Embryonic facial prominence (tissue), 1 donor: Measurements from ENCODE around the gene SMIM14.
"Not testable (repeated sequence)": the region's sequence is repeated elsewhere in the genome, so short reads cannot be mapped to it uniquely, and the experiment has no call there.

Experiments
- DNase-seq: peaks from one replicate; pipeline ENCODE4 v3.0.0-alpha.2; 2016; ENCODE audit errors: extremely low spot score

SMIM14 gene

DNA sequence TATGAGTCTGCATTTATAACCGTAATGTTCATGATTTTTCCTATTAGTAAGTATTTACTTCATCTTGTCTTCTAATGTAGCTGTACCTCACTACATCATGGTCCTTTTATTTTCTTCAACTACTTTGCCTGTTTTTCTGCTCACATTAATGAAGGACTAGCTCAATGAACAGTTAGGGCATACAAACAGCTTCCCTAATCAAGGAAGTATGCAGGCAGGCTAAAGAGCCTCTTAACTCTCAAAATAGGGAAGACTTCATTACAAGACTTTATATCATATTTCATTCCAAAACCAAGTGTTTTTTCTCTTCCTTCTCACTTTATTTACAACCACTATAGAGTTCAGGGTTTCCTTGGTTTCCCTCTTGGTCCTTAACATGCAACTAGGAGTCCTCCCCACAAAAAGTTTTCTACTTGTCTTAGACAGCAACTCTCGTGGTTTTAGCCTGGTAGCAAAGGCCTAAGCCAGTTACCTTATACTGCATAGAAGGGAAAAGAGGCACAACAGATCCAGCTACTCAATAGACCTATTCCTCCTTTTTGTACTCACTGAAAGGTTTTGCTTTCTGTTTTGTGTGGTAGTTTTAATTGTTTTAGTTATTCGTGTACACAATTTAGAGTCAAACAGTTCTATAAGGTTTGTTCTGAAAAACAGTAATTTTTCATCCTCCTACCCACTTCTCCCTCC lies 40.8 kb downstream of the SMIM14 start:
- DNase-seq = no peak

DNA sequence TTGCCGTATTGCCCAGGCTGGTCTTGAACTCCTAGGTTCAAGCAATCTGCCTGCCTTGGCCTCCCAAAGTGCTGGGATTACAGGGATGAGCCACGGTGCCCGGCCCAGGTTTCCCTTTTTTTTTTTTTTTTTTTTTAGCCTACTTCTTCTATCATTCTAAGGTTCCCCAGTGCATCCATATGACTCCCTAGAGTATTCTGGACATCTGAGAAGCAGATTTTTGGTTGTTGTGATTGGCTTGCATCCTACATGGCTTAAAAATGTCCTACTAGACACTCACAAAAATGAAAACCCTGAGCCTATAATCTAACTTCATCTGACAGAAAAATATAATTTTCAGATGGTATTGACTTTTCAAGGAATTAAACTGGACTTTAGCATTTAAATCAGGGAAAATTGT lies 41.7 kb downstream of the SMIM14 start:
- DNase-seq = no peak

DNA sequence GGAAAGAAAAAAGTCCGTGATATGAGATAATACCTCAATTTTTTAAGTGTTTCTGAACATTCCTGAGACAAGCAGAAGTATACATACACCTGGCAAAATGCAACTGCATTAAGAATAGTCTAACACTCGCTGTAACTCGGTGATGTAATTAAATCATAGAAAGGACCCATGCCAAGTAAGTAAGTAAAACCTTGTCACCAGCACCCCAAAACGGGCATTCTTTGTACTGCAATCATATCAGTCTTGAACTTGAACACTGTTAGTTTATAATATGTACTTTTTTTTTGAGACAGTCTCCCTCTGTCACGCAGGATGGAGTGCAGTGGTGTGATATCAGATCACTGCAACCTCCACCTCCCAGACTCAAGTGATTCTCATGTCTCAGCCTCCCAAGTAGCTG lies 47.4 kb downstream of the SMIM14 start:
- DNase-seq = no peak

DNA sequence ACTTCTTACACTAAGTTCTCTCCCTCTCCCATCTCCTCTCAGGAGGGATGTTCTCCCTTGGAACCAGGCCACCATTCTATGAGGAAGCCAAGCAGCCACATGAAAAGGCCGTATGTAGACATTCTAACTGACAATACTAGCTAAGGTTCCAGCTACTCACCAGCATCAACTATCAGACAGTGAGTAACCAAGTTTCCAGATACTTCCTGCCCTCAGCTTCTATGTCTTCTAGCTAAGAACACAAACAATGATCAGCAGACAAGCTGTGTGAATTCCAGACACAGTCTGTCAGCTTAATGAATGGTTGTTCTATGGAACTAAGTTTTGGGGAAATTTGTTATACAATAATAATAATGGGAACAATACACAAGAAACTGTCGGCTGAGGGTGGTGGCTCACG lies 50.8 kb downstream of the SMIM14 start:
- no peak for DNase-seq

DNA sequence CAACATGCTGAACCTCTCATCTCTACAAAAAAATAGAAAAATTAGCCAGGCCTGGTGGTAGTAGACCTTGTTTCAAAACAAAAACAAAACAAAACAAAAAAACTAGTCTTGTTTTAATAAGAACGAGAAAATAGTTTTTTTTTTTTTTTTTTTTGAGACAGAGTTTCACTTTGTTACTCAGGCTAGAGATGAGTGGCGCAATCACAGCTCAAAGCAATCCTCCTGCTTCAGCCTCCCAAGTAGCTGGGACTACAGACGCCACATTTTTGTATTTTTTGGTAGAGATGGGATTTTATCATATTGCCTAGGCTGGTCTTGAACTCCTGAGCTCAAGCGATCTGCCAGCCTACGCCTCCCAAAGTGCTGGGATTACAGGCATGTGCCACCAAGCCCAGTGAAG lies 63.7 kb downstream of the SMIM14 start:
- no peak for DNase-seq

DNA sequence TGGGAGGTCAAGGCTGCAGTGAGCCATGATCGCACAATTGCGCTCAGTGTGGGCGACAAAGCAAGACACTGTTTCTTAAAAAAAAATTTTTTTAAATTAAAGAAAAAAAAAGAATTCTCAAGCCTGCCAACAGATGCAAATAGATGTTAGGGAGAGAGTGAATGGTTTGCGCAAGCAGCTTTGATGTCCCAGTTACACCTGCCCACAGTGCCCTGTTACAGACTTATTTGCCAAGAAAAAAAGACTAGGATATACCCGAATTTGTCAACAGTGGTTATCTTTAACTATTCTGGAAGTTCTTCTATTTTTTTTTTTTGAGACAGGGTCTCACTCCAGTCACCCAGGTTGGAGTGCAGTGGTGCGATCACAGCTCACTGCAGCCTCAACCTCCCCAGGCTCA lies 67.2 kb downstream of the SMIM14 start:
- DNase-seq = no peak

DNA sequence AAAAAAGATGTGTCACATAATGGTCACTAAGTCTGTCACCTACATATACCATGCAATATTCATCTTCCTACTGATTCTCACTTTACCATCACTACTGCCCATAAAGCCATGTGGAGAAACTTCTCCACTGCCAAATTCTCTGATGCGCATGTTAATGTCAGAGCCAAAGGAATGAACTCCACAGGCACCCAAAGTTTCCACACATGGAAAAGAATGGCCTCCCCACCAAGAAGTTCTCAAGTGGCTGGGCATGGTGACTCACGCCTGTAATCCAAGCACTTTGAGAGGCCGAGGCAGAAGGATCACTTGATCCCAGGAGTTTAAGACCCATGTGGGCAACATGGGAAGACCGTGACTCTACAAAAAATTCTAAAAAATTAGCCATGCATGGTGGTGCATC lies 67.6 kb downstream of the SMIM14 start:
- no peak for DNase-seq

DNA sequence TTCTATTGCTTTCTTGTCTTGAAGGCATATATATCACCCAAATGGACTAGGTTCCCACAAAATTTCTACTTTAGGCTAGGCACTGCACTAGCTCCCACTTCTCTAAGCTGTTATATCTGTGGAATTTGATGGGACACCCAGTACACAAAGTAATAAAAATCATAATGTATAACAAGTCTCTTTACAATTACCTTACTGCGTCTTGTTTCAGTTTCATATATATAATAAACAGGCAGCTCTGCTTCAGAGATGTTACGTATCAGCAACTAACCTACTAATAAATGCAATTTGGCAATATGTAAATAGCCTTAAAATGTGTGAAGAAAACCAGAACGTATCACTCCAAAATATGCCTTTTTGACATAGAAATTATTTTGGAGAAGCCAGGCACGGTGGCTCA lies 69.5 kb downstream of the SMIM14 start:
- no peak for DNase-seq

DNA sequence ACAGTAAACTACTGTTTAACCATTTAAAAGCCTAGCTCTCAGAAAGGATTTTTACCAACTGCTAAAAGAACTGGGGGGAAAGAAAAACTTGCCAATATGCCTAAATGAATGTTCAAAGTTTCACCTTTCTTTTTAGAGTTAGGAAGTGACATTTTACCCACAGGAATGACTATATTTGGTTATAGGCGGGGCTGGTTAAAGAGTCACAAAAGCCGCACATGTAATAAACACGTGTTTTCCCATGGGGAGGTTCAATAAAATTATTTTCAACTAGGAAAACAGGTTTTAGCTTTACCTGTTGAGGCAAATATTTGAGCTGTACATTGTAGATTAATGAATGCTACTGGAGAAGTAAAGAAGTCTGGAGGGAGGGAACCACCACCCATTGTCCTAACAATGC lies 69.9 kb downstream of the SMIM14 start:
- DNase-seq = peak; percentile 19

DNA sequence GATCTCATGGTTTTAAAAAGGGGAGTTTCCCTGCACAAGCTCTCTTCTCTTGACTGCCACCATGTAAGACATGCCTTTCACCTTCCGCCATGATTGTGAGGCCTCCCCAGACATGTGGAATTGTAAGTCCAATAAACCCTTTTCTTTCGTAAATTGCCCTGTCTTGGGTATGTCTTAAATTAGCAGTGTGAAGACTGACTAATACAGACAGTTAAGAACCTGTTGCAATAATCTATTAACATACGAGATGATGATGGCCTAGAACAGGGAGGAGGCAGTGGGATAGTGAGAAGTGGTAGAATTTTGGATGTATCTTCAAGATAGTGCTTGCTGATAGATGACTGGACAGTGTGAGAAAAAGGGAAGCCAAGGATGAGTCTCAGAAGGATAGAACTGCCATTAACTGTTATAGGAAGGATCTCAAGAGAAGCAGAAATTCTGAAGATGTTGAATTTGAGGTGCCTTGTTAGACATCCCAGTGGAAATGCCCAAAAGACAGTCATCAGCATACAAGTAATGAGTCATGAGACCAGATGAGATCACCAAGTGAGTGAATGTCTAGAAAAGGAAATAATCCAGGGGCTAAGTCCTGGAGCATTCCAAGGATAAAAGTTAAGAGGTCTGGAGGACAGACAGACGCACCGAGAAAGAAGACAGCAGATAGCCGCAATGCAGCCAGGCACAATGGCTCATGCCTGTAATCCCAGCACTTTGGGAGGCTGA lies 72.6 kb downstream of the SMIM14 start:
- no peak for DNase-seq

DNA sequence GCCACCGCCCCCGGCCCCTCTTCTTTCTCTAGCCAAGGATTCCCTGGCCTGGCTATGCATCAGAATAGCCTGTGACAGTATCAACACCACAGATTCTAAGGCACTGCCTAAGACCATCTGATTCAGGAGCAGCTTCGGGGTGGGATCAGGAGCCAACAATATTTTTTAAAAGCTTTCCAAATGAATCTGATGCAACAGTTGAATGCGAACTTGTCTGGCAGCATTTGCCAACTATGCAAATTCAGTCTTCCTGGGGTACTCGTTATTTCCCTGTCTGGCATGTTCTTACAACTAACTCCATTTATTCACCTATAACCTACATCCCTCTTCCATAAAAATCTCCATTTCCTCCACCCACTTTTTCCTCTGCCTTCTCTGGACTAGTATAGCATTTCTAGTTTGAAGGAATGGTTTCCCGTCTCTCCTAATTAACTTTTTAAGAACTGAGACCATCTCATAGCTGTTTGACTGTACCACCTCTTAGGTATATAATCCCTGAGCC lies 75.3 kb downstream of the SMIM14 start:
- DNase-seq = no peak

DNA sequence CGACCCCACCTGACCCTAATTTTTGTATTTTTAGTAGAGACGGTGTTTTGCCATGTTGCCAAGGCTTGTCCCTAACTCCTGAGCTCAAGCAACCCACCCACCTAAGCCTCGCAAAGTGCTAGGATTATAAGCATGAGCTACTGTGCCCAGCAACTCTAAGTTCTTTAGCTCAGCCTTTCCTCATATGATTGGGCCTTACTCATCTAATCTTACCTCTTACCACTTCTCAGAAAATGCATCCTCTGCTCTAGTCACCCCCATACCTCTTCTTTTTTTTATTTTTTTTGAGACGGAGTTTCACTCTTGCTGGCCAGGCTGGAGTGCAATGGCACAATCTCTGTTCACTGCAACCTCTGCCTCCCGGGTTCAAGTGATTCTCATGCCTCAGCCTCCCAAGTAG lies 75.9 kb downstream of the SMIM14 start:
- no peak for DNase-seq

DNA sequence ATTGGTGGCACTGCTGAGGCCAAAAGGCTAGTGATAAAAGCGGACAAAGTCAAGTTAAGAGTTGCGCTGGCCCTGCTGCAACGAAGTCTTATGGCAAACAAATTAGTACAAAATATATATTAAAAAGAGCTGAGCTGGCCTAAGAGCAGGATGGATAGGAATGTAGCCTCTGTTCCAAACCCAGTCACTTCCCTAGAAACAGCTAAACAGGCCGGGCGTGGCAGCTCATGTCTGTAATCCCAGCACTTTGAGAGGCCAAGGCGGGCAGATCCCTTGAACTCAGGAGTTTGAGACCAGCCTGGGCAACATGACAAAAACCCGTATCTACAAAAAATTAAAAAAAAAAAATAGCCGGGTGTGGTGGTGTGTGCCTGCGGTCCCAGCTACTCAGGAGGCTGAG lies 79.0 kb downstream of the SMIM14 start:
- no peak for DNase-seq

DNA sequence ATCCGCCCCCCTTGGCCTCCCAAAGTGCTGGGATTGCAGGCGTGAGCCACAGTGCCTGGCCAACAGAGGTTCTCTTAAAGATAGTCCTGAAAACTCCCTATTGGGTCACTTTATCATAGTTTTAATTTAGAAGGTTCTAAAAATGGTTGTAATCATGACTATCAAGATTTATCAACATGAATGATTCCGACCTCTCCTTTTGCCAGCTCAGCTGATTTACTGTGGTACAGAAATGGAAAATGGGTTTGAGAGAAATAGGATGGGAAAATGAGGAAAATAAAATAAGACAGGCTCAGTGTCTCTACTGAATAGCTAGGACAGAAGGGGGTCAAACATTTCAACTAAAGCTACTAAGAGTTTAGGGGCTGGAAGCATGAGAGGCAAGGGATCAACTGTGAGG lies 83.2 kb downstream of the SMIM14 start:
- no peak for DNase-seq

DNA sequence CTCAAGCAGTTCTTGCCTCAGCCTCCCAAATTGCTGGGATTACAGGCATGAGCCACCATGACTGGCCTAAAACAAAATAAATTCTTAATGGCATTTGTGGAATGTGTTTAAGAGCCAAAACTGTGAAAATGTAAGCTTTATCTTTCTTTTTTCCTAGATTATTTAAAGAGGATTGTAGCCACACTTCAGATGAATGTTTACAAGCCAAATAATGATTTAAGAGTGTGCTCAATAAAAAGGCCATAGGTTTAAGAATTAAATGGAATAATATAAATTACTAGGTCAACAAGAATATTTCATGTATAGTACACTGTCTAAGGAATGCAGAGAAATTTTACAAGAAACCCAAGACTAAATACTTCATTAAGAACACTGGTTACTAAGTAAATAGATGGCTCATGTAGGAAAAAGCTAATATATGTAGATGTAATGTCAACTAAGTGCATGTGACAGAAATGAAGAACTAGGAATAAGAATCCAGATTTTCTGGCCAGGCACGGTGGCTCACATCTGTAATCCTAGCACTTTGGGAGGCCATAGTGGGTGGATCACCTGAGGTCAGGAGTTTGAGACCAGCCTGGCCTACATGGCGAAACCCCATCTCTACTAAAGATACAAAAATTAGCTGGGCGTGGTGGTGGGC lies 90.1 kb downstream of the SMIM14 start:
- no peak for DNase-seq

DNA sequence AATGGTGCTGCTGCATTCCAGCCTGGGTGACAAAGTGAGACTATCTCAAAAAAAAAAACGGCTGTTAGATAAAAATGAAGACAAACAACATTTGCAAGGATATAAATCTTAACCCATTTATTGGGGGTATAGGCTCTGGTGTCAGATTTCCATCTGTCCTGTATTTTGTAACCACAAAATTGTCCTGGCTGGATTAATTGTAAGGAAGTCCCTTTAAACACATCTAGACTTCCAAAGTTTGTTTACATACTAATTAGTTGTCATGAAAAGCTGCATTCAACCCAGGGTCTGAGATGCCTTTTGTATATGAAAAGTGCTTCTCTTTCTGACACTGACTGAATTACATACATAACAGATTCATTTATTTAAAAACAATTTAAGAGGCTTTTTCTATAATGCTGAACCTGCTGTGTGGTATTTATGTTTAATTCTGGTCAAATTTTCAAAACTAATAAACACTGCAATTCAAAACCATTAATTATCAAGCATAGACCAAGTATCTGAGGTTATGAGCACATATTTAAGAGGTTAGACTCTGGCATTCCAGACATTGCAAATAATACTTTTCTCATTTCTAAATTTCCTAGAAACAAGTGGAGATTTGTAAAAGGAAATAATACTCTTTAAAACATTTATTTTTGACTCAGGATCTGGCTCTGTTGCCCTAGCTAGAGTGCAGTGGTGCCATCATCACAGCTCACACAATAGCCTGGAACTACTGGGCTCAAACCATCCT lies 93.9 kb downstream of the SMIM14 start:
- DNase-seq = no peak

DNA sequence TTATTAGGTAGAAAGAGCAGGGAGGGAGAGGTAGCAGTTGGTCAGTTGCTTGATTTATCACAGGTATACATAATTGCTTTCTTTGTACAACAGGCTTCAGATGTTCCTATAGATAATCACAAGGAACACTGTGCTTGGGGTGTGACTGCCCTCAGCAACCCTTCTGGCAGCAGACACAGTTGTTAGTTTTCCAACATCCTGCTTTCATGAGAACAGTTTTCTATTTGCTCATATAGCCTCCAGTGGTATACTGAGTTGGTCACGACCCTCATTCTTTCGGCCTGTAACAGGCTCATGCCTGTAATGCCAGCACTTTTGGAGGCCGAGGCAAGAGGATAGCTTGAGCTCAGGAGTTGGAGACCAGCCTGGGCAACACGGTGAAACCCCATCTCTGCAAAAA lies 94.6 kb downstream of the SMIM14 start:
- DNase-seq = not testable (repeated sequence)

DNA sequence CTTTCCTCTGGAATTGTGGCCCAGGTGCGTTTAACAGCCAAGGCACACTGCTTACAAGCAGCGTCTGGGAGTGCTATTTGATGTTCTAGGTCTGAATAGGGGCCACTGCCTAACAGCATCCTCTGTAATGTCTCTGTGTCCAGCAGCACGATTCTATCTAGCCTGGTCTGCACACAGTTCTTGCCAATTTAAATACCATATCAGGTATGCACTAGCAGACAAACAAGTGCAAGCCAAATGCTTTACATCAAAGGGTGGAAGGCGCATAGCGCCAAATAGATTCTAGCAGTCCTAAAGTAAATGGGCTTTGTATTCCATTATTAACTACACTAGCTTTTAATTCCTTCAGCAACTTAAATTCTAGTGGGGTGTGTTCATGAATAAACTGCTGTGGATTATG lies 95.6 kb downstream of the SMIM14 start:
- no peak for DNase-seq

DNA sequence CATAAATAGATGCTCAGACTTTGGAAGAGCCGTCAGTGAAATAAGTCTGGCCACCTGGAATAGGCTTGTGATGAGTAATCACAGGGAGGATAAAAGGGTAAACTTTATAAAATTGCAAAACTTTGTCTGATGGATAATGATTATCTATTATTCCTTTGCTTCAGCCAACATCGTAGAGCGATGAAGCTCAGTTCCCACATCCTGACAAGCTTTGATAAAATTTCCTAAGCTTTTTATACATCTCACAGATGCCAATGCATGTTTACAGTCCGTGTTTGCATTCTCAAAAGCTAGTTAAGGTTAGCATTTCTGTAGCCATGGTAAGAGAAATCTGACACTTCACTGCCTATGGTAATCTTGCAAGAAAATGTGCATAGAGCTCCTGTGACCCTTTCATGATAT lies 96.1 kb downstream of the SMIM14 start:
- DNase-seq = no peak

DNA sequence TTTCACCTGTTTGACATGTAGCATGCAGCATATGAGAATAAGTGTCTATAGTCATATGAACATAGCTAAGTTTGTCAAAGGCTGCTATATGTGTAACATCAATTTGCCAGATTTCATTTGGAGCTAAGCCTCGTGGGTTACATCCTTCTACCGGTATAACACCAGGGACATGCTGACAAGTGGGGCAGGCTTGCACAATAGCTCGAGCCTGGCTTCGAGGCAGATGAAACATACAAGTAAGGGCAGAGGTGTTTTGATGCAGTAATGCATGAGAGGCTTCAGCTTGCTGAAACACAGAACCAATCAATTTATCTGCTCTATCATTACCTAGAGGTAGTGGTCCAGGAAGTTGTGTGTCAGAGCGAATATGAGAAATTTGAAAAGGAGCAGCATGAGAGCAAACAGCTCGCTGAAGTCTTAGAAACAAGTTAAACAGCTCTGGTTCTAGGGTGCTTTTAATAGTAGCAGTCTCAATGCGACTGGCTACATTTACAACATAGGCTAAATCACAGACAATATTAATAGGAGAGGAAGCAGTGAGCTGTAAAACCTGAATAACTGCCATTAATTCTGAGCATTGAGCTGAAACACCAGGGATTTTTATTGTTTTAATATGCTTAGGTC lies 96.6 kb downstream of the SMIM14 start:
- no peak for DNase-seq

DNA sequence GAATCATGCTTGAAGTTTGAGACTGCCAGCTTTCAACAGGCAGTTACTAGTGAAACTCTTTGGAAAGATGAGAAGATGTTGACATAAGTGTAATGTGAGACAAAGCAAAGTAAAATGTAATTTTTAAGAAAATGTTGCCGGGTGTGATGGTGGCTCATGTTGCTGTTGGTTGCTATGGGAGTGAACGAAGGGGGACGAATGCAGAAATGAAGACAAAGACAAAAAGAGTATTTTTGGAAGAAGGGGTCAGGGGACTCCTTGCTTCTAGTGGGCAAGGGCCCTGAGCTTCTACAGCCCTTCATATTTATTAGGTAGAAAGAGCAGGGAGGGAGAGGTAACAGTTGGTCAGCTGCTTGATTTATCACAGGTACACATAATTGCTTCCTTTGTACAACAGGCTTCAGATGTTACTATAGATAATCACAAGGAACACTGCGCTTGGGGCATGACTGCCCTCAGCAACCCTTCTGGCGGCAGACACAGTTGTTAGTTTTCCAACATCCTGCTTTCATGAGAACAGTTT lies 99.5 kb downstream of the SMIM14 start:
- no peak for DNase-seq

DNA sequence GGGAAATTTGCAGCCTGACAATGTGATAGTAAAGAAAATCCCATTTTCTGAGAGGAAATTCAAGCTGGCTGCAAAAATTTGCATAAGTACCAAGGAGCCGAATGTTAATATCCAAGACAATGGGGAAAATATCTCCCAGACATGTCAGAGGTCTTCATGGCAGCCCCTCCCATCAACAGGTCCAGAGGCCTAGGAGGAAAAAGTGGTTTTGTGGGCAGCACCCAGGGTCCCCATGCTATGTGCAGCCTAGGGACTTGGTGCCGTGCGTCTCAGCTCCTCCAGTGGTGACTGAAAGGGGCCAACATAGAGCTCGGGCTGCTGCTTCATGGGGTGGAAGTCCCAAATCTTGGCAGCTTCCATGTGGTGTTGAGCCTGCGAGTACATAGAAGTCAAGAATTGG lies 105.1 kb downstream of the SMIM14 start:
- DNase-seq = no peak
